SIG-M5 (cell line): ENCODE measurements around the gene PPIB.

Source experiments
- DNase-seq: peaks from one replicate; lab custom pipeline; 2025; lab: John Stamatoyannopoulos, UW

The PPIB gene

GRCh38 chr15:64158363-64159134 is 4.3 kb downstream of the PPIB start:
- no peak for DNase-seq

- DNase-seq: no peak
Observed at GRCh38 chr15:64157599-64158125, 5.2 kb downstream of the PPIB start.

GRCh38 chr15:64156652-64157331 is 6.0 kb downstream of the PPIB start:
- no peak for DNase-seq

GRCh38 chr15:64155802-64156651 is 6.8 kb downstream of the PPIB start:
- no peak for DNase-seq

GRCh38 chr15:64153480-64154367 is 9.1 kb downstream of the PPIB start:
- peak; percentile 14 for DNase-seq

- no peak for DNase-seq
Observed at GRCh38 chr15:64152507-64153387, 10.1 kb downstream of the PPIB start.

- DNase-seq: no peak
Observed at GRCh38 chr15:64151727-64152506, 10.9 kb downstream of the PPIB start, which contains the start of gene SNX22. TSS of gene SNX22 (plus strand) at chr15:64151731. CDS start at chr15:64151776, 45 bp downstream.

- DNase-seq: no peak
Observed at GRCh38 chr15:64149893-64150578, 12.8 kb downstream of the PPIB start.

- DNase-seq: no peak
Observed at GRCh38 chr15:64149424-64149823, 13.4 kb downstream of the PPIB start.

- DNase-seq: no peak
Observed at GRCh38 chr15:64148581-64148980, 14.2 kb downstream of the PPIB start.

GRCh38 chr15:64148168-64148567 is 14.7 kb downstream of the PPIB start:
- no peak for DNase-seq

GRCh38 chr15:64146885-64147681 is 15.7 kb downstream of the PPIB start:
- DNase-seq: no peak

- DNase-seq: no peak
Observed at GRCh38 chr15:64146520-64146884, 16.3 kb downstream of the PPIB start.

GRCh38 chr15:64146041-64146440 is 16.8 kb downstream of the PPIB start:
- DNase-seq: no peak

- no peak for DNase-seq
Observed at GRCh38 chr15:64144565-64145281, 18.1 kb downstream of the PPIB start.

GRCh38 chr15:64144192-64144564 is 18.6 kb downstream of the PPIB start:
- DNase-seq: no peak

- DNase-seq: no peak
Observed at GRCh38 chr15:64143276-64143675, 19.5 kb downstream of the PPIB start.
